Rectal smooth muscle tissue (tissue), 1 donor: ENCODE data around the gene RSRP1.
A peak's percentile ranks its signal among the peaks of the same experiment; 100 is the strongest.

Experiments
- H3K27ac ChIP-seq: one replicate; pipeline ENCODE4 v1.7.0; 2013; ENCODE audit warnings: low read depth, low read length, inconsistent platforms
- H3K27me3 ChIP-seq: one replicate; pipeline ENCODE4 v1.7.0; 2013; ENCODE audit warnings: low read length; ENCODE audit not compliant: control insufficient read depth, insufficient read depth
- H3K36me3 ChIP-seq: one replicate; pipeline ENCODE4 v1.7.0; 2013; ENCODE audit warnings: low read length; ENCODE audit not compliant: control insufficient read depth, insufficient read depth
- H3K4me1 ChIP-seq: one replicate; pipeline ENCODE4 v1.7.0; 2013; ENCODE audit warnings: low read length; ENCODE audit not compliant: control insufficient read depth, insufficient read depth
- H3K4me3 ChIP-seq: one replicate; pipeline ENCODE4 v1.7.0; 2013; ENCODE audit warnings: low read length
- H3K9ac ChIP-seq: one replicate; pipeline ENCODE4 v1.7.0; 2013; ENCODE audit warnings: low read length

Gene RSRP1

GRCh38 chr1:25232027-25232865, 15.0 kb downstream of the RSRP1 start, which contains the start of gene SYF2:
Gene SYF2, minus strand, starts transcription at chr1:25232502. Its CDS starts 35 bp downstream, at chr1:25232467.
- Histone ChIP-seq H3K36me3 (peaks cover 8% of the 10 kb centered on the region), H3K4me1 (peaks cover 9% of the 10 kb centered on the region), H3K9ac (peak within 1 kb of the TSS; percentile 72), H3K27me3 (no peaks in the 10 kb centered on the region), H3K4me3 (peak within 1 kb of the TSS; percentile 86), H3K27ac (peak within 1 kb of the TSS; percentile 88)

GRCh38 chr1:25223471-25223870, 23.8 kb downstream of the RSRP1 start:
- Histone ChIP-seq H3K27me3 (no peaks in the 10 kb centered on the region), H3K4me1 (no peaks in the 10 kb centered on the region), H3K9ac (no peak overlapping the region), H3K36me3 (peaks cover 22% of the 10 kb centered on the region), H3K4me3 (no peak overlapping the region), H3K27ac (no peak overlapping the region)

- H3K27me3 ChIP-seq = no peaks in the 10 kb centered on the region
- peaks cover 19% of the 10 kb centered on the region for H3K36me3 ChIP-seq
- no peak overlapping the region for H3K9ac ChIP-seq
- H3K4me3 ChIP-seq = no peak overlapping the region
- H3K4me1 ChIP-seq = no peaks in the 10 kb centered on the region
- H3K27ac ChIP-seq = no peak overlapping the region
These were observed 24.6 kb downstream of the RSRP1 start for GRCh38 chr1:25222606-25223005.

- H3K27me3 ChIP-seq = no peaks in the 10 kb centered on the region
- no peak overlapping the region for H3K4me3 ChIP-seq
- peaks cover 15% of the 10 kb centered on the region for H3K36me3 ChIP-seq
These were observed 26.6 kb downstream of the RSRP1 start for GRCh38 chr1:25220666-25221065.

GRCh38 chr1:25219661-25220251, 27.5 kb downstream of the RSRP1 start:
- no peak overlapping the region for H3K4me3 ChIP-seq
- H3K36me3 ChIP-seq = peaks cover 15% of the 10 kb centered on the region
- H3K27me3 ChIP-seq = no peaks in the 10 kb centered on the region
- H3K9ac ChIP-seq = no peak overlapping the region
- H3K4me1 ChIP-seq = no peaks in the 10 kb centered on the region
- no peak overlapping the region for H3K27ac ChIP-seq

More at GRCh38 chr1:25220666-25221065, 26.6 kb downstream of the RSRP1 start:
- Histone ChIP-seq H3K27ac (no peak overlapping the region), H3K9ac (no peak overlapping the region), H3K4me1 (no peaks in the 10 kb centered on the region)

GRCh38 chr1:25217598-25218232, 29.5 kb downstream of the RSRP1 start:
- Histone ChIP-seq H3K27me3 (no peaks in the 10 kb centered on the region), H3K4me1 (no peaks in the 10 kb centered on the region), H3K9ac (no peak overlapping the region), H3K36me3 (peaks cover 8% of the 10 kb centered on the region), H3K27ac (no peak overlapping the region), H3K4me3 (no peak overlapping the region)

GRCh38 chr1:25217015-25217414, 30.2 kb downstream of the RSRP1 start:
- Histone ChIP-seq H3K4me3 (no peak overlapping the region), H3K4me1 (no peaks in the 10 kb centered on the region), H3K36me3 (peaks cover 4% of the 10 kb centered on the region), H3K9ac (no peak overlapping the region), H3K27ac (no peak overlapping the region), H3K27me3 (no peaks in the 10 kb centered on the region)

- H3K4me1 ChIP-seq = no peaks in the 10 kb centered on the region
- no peak overlapping the region for H3K4me3 ChIP-seq
- no peak overlapping the region for H3K9ac ChIP-seq
- peaks cover 4% of the 10 kb centered on the region for H3K36me3 ChIP-seq
- no peaks in the 10 kb centered on the region for H3K27me3 ChIP-seq
- H3K27ac ChIP-seq = no peak overlapping the region
These were observed 31.1 kb downstream of the RSRP1 start for GRCh38 chr1:25216123-25216522.

- Histone ChIP-seq H3K27ac (no peak overlapping the region), H3K4me3 (no peak overlapping the region), H3K9ac (no peak overlapping the region), H3K27me3 (no peaks in the 10 kb centered on the region), H3K36me3 (no peaks in the 10 kb centered on the region), H3K4me1 (no peaks in the 10 kb centered on the region)
These were observed 34.5 kb downstream of the RSRP1 start for GRCh38 chr1:25212725-25213124.

GRCh38 chr1:25210728-25211127, 36.5 kb downstream of the RSRP1 start:
- no peak overlapping the region for H3K9ac ChIP-seq
- H3K27ac ChIP-seq = no peak overlapping the region
- H3K27me3 ChIP-seq = no peaks in the 10 kb centered on the region
- no peak overlapping the region for H3K4me3 ChIP-seq
- H3K36me3 ChIP-seq = no peaks in the 10 kb centered on the region
- no peaks in the 10 kb centered on the region for H3K4me1 ChIP-seq

- Histone ChIP-seq H3K27ac (no peak overlapping the region), H3K27me3 (no peaks in the 10 kb centered on the region), H3K9ac (no peak overlapping the region), H3K36me3 (no peaks in the 10 kb centered on the region), H3K4me1 (no peaks in the 10 kb centered on the region), H3K4me3 (no peak overlapping the region)
These were observed 37.7 kb downstream of the RSRP1 start for GRCh38 chr1:25209516-25209915.

- Histone ChIP-seq H3K27me3 (no peaks in the 10 kb centered on the region), H3K27ac (no peak overlapping the region), H3K4me1 (no peaks in the 10 kb centered on the region), H3K36me3 (no peaks in the 10 kb centered on the region), H3K4me3 (no peak overlapping the region), H3K9ac (no peak overlapping the region)
These were observed 38.6 kb downstream of the RSRP1 start for GRCh38 chr1:25208561-25209222.
